HL-60 (cell line): Measurements from ENCODE around the gene LRRC53.

Experiments used
- DNase-seq, 2 experiments: peaks; one replicate each; pipeline ENCODE4 v3.0.0-alpha.2; 2010 to 2020; ENCODE audit warnings: low read depth in 1 of 2, low spot score in 1 of 2
- H3K27ac ChIP-seq: fragments of 250-450 bp; sonication (Bioruptor Pico); replicated peaks from 2 replicates; pipeline ENCODE4 v1.5.1; 2020; ENCODE audit warnings: mild to moderate bottlenecking, moderate library complexity
- H3K27me3 ChIP-seq: fragments of 250-450 bp; sonication (Bioruptor Pico); 2 replicates; pipeline ENCODE4 v1.5.1; 2021; ENCODE audit warnings: mild to moderate bottlenecking, moderate library complexity; ENCODE audit not compliant: insufficient read depth, poor library complexity, severe bottlenecking
- H3K4me3 ChIP-seq: replicated peaks from 2 replicates; pipeline ENCODE4 v1.5.1; 2011; ENCODE audit warnings: mild to moderate bottlenecking, control low read depth, low read length; ENCODE audit not compliant: insufficient read depth
- GABPA ChIP-seq: IDR thresholded peaks from 2 replicates; pipeline ENCODE4 v1.6.1; 2012; ENCODE audit warnings: low read depth
- POLR2AphosphoS5 ChIP-seq: IDR thresholded peaks from 2 replicates; pipeline ENCODE4 v1.6.1; 2012; ENCODE audit warnings: low read depth
- SPI1 ChIP-seq: IDR thresholded peaks from 2 replicates; pipeline ENCODE4 v1.6.1; 2012; ENCODE audit warnings: low read depth, mild to moderate bottlenecking, borderline replicate concordance
- TF ChIP-seq, protein P1 (sequence below): IDR thresholded peaks from one replicate; pipeline ENCODE4 v1.5.1; 2011; ENCODE audit warnings: low read length, control low read depth, inconsistent platforms; ENCODE audit not compliant: insufficient read depth
- TF ChIP-seq, protein P2 (sequence below): IDR thresholded peaks from 2 replicates; pipeline ENCODE4 v1.6.1; 2012; ENCODE audit warnings: low read depth; ENCODE audit not compliant: insufficient replicate concordance

LRRC53 gene

DNA sequence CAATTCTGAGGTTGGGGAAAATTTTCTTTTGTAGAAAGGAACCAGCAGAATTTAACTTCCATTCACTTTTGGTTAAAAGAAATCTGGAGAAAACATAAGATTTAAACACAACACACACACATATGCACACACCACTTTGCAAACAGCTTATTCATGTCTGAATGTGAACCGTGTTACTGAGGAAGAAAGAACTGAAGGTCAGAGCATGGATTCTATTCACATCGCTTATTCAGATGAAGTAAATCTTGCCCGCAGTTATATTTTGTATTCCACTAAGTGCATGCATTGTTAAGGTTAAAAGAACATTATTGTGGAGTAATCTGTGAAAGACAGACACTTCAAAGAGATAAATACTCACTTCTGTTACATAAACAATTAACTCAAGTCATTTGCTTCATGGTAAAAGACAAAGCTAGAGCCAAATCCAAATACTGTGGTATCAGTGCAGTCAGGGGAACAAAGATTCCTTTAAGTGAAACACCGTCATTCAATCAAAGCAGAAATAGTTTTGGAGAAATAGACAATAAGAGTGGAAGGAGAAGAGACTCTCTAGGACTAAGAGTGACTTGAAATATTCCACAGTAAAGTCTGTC, 82.0 kb downstream of the LRRC53 start:
- H3K27me3 ChIP-seq, result no peaks in the 10 kb centered on the region
- DNase-seq, result no peak
- no peak for TF ChIP-seq GABPA
- no peak for TF ChIP-seq POLR2AphosphoS5
- TF ChIP-seq SPI1, result no peak
- TF ChIP-seq, protein P1, sequence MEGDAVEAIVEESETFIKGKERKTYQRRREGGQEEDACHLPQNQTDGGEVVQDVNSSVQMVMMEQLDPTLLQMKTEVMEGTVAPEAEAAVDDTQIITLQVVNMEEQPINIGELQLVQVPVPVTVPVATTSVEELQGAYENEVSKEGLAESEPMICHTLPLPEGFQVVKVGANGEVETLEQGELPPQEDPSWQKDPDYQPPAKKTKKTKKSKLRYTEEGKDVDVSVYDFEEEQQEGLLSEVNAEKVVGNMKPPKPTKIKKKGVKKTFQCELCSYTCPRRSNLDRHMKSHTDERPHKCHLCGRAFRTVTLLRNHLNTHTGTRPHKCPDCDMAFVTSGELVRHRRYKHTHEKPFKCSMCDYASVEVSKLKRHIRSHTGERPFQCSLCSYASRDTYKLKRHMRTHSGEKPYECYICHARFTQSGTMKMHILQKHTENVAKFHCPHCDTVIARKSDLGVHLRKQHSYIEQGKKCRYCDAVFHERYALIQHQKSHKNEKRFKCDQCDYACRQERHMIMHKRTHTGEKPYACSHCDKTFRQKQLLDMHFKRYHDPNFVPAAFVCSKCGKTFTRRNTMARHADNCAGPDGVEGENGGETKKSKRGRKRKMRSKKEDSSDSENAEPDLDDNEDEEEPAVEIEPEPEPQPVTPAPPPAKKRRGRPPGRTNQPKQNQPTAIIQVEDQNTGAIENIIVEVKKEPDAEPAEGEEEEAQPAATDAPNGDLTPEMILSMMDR, result no peak
- TF ChIP-seq, protein P2, sequence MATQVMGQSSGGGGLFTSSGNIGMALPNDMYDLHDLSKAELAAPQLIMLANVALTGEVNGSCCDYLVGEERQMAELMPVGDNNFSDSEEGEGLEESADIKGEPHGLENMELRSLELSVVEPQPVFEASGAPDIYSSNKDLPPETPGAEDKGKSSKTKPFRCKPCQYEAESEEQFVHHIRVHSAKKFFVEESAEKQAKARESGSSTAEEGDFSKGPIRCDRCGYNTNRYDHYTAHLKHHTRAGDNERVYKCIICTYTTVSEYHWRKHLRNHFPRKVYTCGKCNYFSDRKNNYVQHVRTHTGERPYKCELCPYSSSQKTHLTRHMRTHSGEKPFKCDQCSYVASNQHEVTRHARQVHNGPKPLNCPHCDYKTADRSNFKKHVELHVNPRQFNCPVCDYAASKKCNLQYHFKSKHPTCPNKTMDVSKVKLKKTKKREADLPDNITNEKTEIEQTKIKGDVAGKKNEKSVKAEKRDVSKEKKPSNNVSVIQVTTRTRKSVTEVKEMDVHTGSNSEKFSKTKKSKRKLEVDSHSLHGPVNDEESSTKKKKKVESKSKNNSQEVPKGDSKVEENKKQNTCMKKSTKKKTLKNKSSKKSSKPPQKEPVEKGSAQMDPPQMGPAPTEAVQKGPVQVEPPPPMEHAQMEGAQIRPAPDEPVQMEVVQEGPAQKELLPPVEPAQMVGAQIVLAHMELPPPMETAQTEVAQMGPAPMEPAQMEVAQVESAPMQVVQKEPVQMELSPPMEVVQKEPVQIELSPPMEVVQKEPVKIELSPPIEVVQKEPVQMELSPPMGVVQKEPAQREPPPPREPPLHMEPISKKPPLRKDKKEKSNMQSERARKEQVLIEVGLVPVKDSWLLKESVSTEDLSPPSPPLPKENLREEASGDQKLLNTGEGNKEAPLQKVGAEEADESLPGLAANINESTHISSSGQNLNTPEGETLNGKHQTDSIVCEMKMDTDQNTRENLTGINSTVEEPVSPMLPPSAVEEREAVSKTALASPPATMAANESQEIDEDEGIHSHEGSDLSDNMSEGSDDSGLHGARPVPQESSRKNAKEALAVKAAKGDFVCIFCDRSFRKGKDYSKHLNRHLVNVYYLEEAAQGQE, result no peak
- no peak overlapping the region for H3K4me3 ChIP-seq
- no peak overlapping the region for H3K27ac ChIP-seq

DNA sequence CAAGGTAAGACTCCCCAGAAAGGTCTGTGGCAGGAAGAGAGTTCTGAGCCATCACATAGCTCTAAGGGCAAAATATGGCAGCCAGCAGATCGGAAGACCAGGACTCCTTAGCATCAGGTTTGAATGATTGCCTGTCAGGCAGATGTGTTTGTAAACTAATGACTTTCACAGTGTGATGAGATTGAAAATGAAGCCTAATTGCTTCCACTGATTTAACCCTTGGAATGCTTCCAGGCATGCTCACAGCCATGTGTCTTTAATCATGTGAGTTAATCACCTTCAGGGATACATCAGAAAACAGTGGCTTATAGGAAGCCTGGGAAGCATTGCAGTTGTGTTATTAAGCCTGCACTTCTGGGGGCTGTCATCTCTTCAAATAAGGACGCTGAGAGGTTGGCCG, 82.8 kb downstream of the LRRC53 start:
- H3K27me3 ChIP-seq, result no peaks in the 10 kb centered on the region
- DNase-seq, result no peak
- H3K4me3 ChIP-seq, result no peak overlapping the region
- H3K27ac ChIP-seq, result no peak overlapping the region
- TF ChIP-seq SPI1 (no peak), POLR2AphosphoS5 (no peak), GABPA (no peak)
- TF ChIP-seq, protein P1, result no peak
- TF ChIP-seq, protein P2, result no peak

DNA sequence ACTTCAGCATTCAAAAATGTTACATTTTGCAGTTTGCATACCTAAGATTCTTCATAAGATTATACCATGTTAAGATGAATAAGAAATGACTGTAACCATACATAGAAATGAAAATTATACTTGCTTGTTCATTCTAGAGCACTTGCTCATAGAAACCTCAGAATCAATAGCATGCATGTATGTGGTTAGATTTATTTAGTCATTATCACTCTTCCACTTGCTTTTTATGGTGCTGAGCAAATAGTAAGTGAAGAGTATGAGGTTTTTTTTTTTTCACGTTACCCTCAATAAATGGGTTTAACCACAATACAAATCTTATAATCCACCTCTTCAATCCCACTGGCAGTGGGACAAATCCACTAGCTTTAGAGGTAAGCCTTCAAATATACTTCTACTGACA, 84.7 kb downstream of the LRRC53 start:
- TF ChIP-seq SPI1 (no peak), GABPA (no peak), POLR2AphosphoS5 (no peak)
- TF ChIP-seq, protein P2, result no peak
- TF ChIP-seq, protein P1, result no peak
- H3K27ac ChIP-seq, result no peak overlapping the region
- H3K27me3 ChIP-seq, result no peaks in the 10 kb centered on the region
- no peak for DNase-seq
- no peak overlapping the region for H3K4me3 ChIP-seq
